H9 (cell line): ENCODE data around the gene SCYGR1. TPM values are rescaled to one million over a fixed set of nuclear protein-coding genes. Genes with fewer than 3 reads are reported as not detected.
A peak's percentile ranks its signal among the peaks of the same experiment; 100 is the strongest.

Experiments
- DNase-seq: peaks from one replicate; pipeline ENCODE4 v3.0.0-alpha.2; 2017
- H2AFZ ChIP-seq: one replicate; pipeline ENCODE4 v1.6.1; 2013; ENCODE audit warnings: mild to moderate bottlenecking, low read length, control low read depth, moderate library complexity
- H2AK5ac ChIP-seq: 2 replicates; pipeline ENCODE4 v1.6.1; 2013; ENCODE audit warnings: low read length, control low read depth, mixed read lengths; ENCODE audit not compliant: insufficient read length
- H2BK120ac ChIP-seq: one replicate; pipeline ENCODE4 v1.6.1; 2013; ENCODE audit warnings: low read depth, mild to moderate bottlenecking, low read length, control low read depth, inconsistent platforms; ENCODE audit not compliant: poor library complexity, severe bottlenecking
- H2BK12ac ChIP-seq: 2 replicates; pipeline ENCODE4 v1.6.1; 2013; ENCODE audit warnings: low read length, control low read depth, mixed read lengths, low read depth; ENCODE audit not compliant: insufficient read length
- H2BK15ac ChIP-seq: 2 replicates; pipeline ENCODE4 v1.6.1; 2013; ENCODE audit warnings: low read depth, low read length, control low read depth
- H2BK20ac ChIP-seq: one replicate; pipeline ENCODE4 v1.6.1; 2013; ENCODE audit warnings: low read depth, mild to moderate bottlenecking, low read length, control low read depth, inconsistent platforms; ENCODE audit not compliant: poor library complexity, severe bottlenecking
- H2BK5ac ChIP-seq: 2 replicates; pipeline ENCODE4 v1.6.1; 2013; ENCODE audit warnings: low read length, control low read depth, mixed read lengths; ENCODE audit not compliant: insufficient read length
- H3K14ac ChIP-seq: 2 replicates; pipeline ENCODE4 v1.6.1; 2013; ENCODE audit warnings: low read length, control low read depth; ENCODE audit not compliant: insufficient read depth
- H3K18ac ChIP-seq: 2 replicates; pipeline ENCODE4 v1.6.1; 2013; ENCODE audit warnings: low read depth, mild to moderate bottlenecking, mixed read lengths, low read length, control low read depth; ENCODE audit not compliant: insufficient read length
- H3K23ac ChIP-seq: 2 replicates; pipeline ENCODE4 v1.6.1; 2013; ENCODE audit warnings: low read length, control low read depth, mixed read lengths, low read depth; ENCODE audit not compliant: insufficient read length
- H3K23me2 ChIP-seq: 2 replicates; pipeline ENCODE4 v1.6.1; 2013; ENCODE audit warnings: low read depth, mild to moderate bottlenecking, mixed read lengths, low read length, control low read depth; ENCODE audit not compliant: insufficient read length, poor library complexity, severe bottlenecking
- H3K27ac ChIP-seq: 2 replicates; pipeline ENCODE4 v1.5.1; 2013; ENCODE audit warnings: low read length, control low read depth, mixed read lengths, low read depth; ENCODE audit not compliant: insufficient read length
- H3K27me3 ChIP-seq: 2 replicates; pipeline ENCODE4 v1.6.1; 2013; ENCODE audit warnings: low read length, control low read depth, inconsistent platforms; ENCODE audit not compliant: insufficient read depth
- H3K4ac ChIP-seq: 2 replicates; pipeline ENCODE4 v1.6.1; 2013; ENCODE audit warnings: low read depth, mild to moderate bottlenecking, control low read depth, inconsistent platforms, low read length, moderate library complexity
- H3K4me1 ChIP-seq: 2 replicates; pipeline ENCODE4 v1.6.1; 2013; ENCODE audit warnings: low read length, control low read depth, inconsistent platforms; ENCODE audit not compliant: insufficient read depth
- H3K4me2 ChIP-seq: 2 replicates; pipeline ENCODE4 v1.6.1; 2013; ENCODE audit warnings: low read length, control low read depth, mixed read lengths; ENCODE audit not compliant: insufficient read length, insufficient read depth
- H3K56ac ChIP-seq: 2 replicates; pipeline ENCODE4 v1.6.1; 2013; ENCODE audit warnings: low read depth, mild to moderate bottlenecking, mixed read lengths, low read length, control low read depth; ENCODE audit not compliant: insufficient read length
- H3K79me1 ChIP-seq: 2 replicates; pipeline ENCODE4 v1.6.1; 2013; ENCODE audit warnings: low read depth, mild to moderate bottlenecking, moderate library complexity, low read length, control low read depth, inconsistent platforms; ENCODE audit not compliant: insufficient read depth, poor library complexity, severe bottlenecking
- H3K79me2 ChIP-seq: 2 replicates; pipeline ENCODE4 v1.6.1; 2013; ENCODE audit warnings: low read length, control low read depth, inconsistent platforms; ENCODE audit not compliant: insufficient read depth
- H3K9ac ChIP-seq: 2 replicates; pipeline ENCODE4 v1.6.1; 2013; ENCODE audit warnings: low read length, control low read depth, mixed read lengths; ENCODE audit not compliant: insufficient read length; ENCODE audit errors: extremely low read depth
- H3K9me3 ChIP-seq: one replicate; pipeline ENCODE4 v1.6.1; 2013; ENCODE audit warnings: low read depth, low read length, inconsistent platforms; ENCODE audit not compliant: control insufficient read depth
- H3T11ph ChIP-seq: one replicate; pipeline ENCODE4 v1.6.1; 2013; ENCODE audit warnings: mild to moderate bottlenecking, low read length, control low read depth, inconsistent platforms
- H4K20me1 ChIP-seq: one replicate; pipeline ENCODE4 v1.6.1; 2013; ENCODE audit not compliant: control insufficient read depth, insufficient read length, insufficient read depth
- H4K5ac ChIP-seq: 2 replicates; pipeline ENCODE4 v1.6.1; 2013; ENCODE audit warnings: low read depth, mild to moderate bottlenecking, mixed read lengths, low read length, control low read depth; ENCODE audit not compliant: insufficient read length
- H4K8ac ChIP-seq: replicated peaks from 2 replicates; pipeline ENCODE4 v1.6.1; 2013; ENCODE audit warnings: low read length, control low read depth, mixed read lengths, low read depth; ENCODE audit not compliant: insufficient read length
- H4K91ac ChIP-seq: 2 replicates; pipeline ENCODE4 v1.6.1; 2013; ENCODE audit warnings: low read depth, mild to moderate bottlenecking, moderate library complexity, mixed read lengths, low read length, control low read depth; ENCODE audit not compliant: insufficient read length
- H3K27ac Mint-ChIP-seq, 3 experiments: 2 replicates in 2 of 3; 3 replicates in 1 of 3; pipeline ENCODE4 v1.8.0; 2020 to 2021; ENCODE audit warnings: mixed read lengths in 3 of 3, mild to moderate bottlenecking in 1 of 3, moderate library complexity in 1 of 3
- H3K27me3 Mint-ChIP-seq: 2 replicates; pipeline ENCODE4 v1.8.0; 2021; ENCODE audit warnings: low read depth, mild to moderate bottlenecking, moderate library complexity, mixed read lengths
- H3K36me3 Mint-ChIP-seq, 3 experiments: 2 replicates in 2 of 3; 3 replicates in 1 of 3; pipeline ENCODE4 v1.8.0; 2020 to 2021; ENCODE audit warnings: low read depth in 3 of 3, mixed read lengths in 3 of 3; ENCODE audit not compliant: insufficient read depth in 1 of 3
- H3K4me1 Mint-ChIP-seq, 2 experiments: 2 replicates each; pipeline ENCODE4 v1.8.0; 2020; ENCODE audit warnings: mixed read lengths in 2 of 2
- H3K4me3 Mint-ChIP-seq, 2 experiments: 2 replicates in 1 of 2; 3 replicates in 1 of 2; pipeline ENCODE4 v1.8.0; 2020 to 2021; ENCODE audit warnings: mild to moderate bottlenecking in 2 of 2, mixed read lengths in 2 of 2, moderate library complexity in 1 of 2
- H3K9me3 Mint-ChIP-seq, 2 experiments: 2 replicates in 1 of 2; 3 replicates in 1 of 2; pipeline ENCODE4 v1.8.0; 2020; ENCODE audit warnings: mild to moderate bottlenecking in 2 of 2, mixed read lengths in 2 of 2, moderate library complexity in 1 of 2
- WGBS: extraction: QIAGEN DNeasy Blood & Tissue Kit; methylation state at CpG from one replicate; pipeline ENCODE4 v1.1.7; 2013; ENCODE audit warnings: missing lambda C conversion rate, low lambda C conversion rate, mixed read lengths; ENCODE audit not compliant: insufficient read length; ENCODE audit errors: extremely low coverage; 5-methylcytosine and 5-hydroxymethylcytosine counted together
- total RNA-seq: library from RNA; stranded (reverse); gene quantifications from 2 replicates; pipeline ENCODE4 v1.2.1, GENCODE V29; 2021
- TF ChIP-seq, protein P1 (sequence below): fragments of 200-600 bp; sonication (generic); conservative IDR thresholded peaks from 3 replicates; pipeline ENCODE4 v1.8.0; 2021; ENCODE audit warnings: antibody characterized with exemption, mild to moderate bottlenecking

The SCYGR1 gene
- total RNA-seq, 1 experiment from 2014 or later: not detected

DNA sequence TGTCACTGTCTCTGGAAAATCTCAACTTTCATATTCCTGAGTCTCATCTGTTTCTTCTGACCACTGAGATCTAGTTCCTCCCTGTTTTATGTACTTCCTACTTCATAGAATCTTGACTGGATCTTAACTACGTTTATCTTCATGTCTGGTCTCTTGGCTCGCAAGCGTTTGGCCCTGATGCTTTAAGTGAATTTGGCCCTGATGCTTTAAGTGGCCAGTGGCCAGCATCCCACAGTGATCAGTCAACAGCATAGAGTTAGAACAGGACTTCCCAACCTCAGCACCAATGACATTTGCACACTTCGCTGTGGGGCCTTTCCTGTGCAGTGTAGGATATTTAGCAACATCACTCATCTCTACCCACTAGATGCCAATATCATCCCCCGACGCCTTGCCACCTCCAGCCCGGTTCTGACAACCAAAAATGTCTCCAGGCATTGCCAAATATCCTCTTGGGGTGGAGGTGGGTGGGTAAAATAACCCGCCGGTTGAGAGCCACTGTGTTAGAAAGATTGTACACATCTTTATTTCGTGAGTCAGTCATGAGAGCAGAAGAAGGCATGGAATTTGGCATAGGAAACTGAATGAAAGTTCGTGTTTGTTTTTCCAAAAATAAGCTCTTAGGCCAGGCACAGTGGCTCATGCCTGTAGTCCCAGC, 20.9 kb downstream of the SCYGR1 start:
- H3K4me1 ChIP-seq: no peaks in the 10 kb centered on the region; the same call in 1 of the 2 replicates
- no peaks in the 10 kb centered on the region for H3K36me3 Mint-ChIP-seq
- H4K91ac ChIP-seq: no peak overlapping the region
- H4K20me1 ChIP-seq: no peaks in the 10 kb centered on the region
- H3K27me3 ChIP-seq: no peaks in the 10 kb centered on the region
- H3K27ac Mint-ChIP-seq: peak overlapping the region in 1 of 3 experiments; percentile 95; a peak in 1 of 7 replicates
- no peak overlapping the region for H2BK12ac ChIP-seq
- no peak overlapping the region for H3K23ac ChIP-seq
- H4K5ac ChIP-seq: no peak overlapping the region
- H3K9me3 ChIP-seq: no peaks in the 10 kb centered on the region
- H3K27me3 Mint-ChIP-seq: no peaks in the 10 kb centered on the region
- no peak overlapping the region for H2BK20ac ChIP-seq
- no peak overlapping the region for H2BK5ac ChIP-seq
- no peak overlapping the region for H2BK120ac ChIP-seq
- H4K8ac ChIP-seq: no peak overlapping the region
- no peak overlapping the region for H3K27ac ChIP-seq
- no peak overlapping the region for H2BK15ac ChIP-seq
- TF ChIP-seq, protein P1, sequence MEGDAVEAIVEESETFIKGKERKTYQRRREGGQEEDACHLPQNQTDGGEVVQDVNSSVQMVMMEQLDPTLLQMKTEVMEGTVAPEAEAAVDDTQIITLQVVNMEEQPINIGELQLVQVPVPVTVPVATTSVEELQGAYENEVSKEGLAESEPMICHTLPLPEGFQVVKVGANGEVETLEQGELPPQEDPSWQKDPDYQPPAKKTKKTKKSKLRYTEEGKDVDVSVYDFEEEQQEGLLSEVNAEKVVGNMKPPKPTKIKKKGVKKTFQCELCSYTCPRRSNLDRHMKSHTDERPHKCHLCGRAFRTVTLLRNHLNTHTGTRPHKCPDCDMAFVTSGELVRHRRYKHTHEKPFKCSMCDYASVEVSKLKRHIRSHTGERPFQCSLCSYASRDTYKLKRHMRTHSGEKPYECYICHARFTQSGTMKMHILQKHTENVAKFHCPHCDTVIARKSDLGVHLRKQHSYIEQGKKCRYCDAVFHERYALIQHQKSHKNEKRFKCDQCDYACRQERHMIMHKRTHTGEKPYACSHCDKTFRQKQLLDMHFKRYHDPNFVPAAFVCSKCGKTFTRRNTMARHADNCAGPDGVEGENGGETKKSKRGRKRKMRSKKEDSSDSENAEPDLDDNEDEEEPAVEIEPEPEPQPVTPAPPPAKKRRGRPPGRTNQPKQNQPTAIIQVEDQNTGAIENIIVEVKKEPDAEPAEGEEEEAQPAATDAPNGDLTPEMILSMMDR: no peak
- H3K4ac ChIP-seq: no peak overlapping the region
- H2AK5ac ChIP-seq: no peak overlapping the region
- H3K79me1 ChIP-seq: no peaks in the 10 kb centered on the region
- H3K9me3 Mint-ChIP-seq: no peaks in the 10 kb centered on the region
- no peak overlapping the region for H3K4me2 ChIP-seq
- no peak overlapping the region for H3K18ac ChIP-seq
- H3K79me2 ChIP-seq: no peaks in the 10 kb centered on the region
- no peaks in the 10 kb centered on the region for H3K23me2 ChIP-seq
- no peak overlapping the region for H2AFZ ChIP-seq
- no peak overlapping the region for H3K4me3 Mint-ChIP-seq
- no peaks in the 10 kb centered on the region for H3K4me1 Mint-ChIP-seq
- no CpG with 5 or more reads among the region's 11 CpGs for WGBS
- H3K14ac ChIP-seq: no peak overlapping the region
- no peak overlapping the region for H3K9ac ChIP-seq
- DNase-seq: no peak
- no peak overlapping the region for H3T11ph ChIP-seq
- no peak overlapping the region for H3K56ac ChIP-seq
